HepG2 (cell line): Measurements from ENCODE around the gene SLC20A1. TPM values are rescaled to one million over a fixed set of nuclear protein-coding genes. Genes with fewer than 3 reads are reported as not detected.

Experiments
- CHD2 ChIP-seq: IDR thresholded peaks from 2 replicates; pipeline ENCODE4 v1.6.1; 2011; ENCODE audit warnings: low read depth, low read length, improper control_type of control experiment
- FLYWCH1 ChIP-seq: sonication (generic); formaldehyde crosslinking; IDR thresholded peaks from 2 replicates; pipeline ENCODE4 v1.8.1; 2023; ENCODE audit warnings: mild to moderate bottlenecking, missing genetic modification reagents
- GATA4 ChIP-seq: sonication (generic); IDR thresholded peaks from 2 replicates; pipeline ENCODE4 v1.6.1; 2016; ENCODE audit warnings: antibody characterized with exemption, low read depth, borderline replicate concordance
- GZF1 ChIP-seq: sonication (generic); formaldehyde crosslinking; IDR thresholded peaks from 2 replicates; pipeline ENCODE4 v1.5.1; 2020; ENCODE audit warnings: mild to moderate bottlenecking, missing genetic modification reagents
- JARID2 ChIP-seq: sonication (generic); formaldehyde crosslinking; IDR thresholded peaks from 2 replicates; pipeline ENCODE4 v1.8.1; 2023; ENCODE audit warnings: missing genetic modification reagents, inconsistent platforms; ENCODE audit not compliant: insufficient replicate concordance
- KAT2B ChIP-seq: fragments of 150-350 bp; IDR thresholded peaks from 2 replicates; pipeline ENCODE4 v1.6.1; 2014; ENCODE audit warnings: low read depth, low read length, borderline replicate concordance
- KLF16 ChIP-seq, 2 experiments: sonication (generic) in 1 of 2; formaldehyde crosslinking in 1 of 2; IDR thresholded peaks; 2 replicates each; pipeline versions ENCODE4 v1.6.1 to v1.8.0; 2016 to 2023; ENCODE audit warnings: missing genetic modification reagents in 2 of 2, missing compliant biosample characterization in 1 of 2
- NFRKB ChIP-seq: fragments of 450-650 bp; IDR thresholded peaks from 2 replicates; pipeline ENCODE4 v1.6.1; 2017
- UBTF ChIP-seq: sonication (generic); formaldehyde crosslinking; IDR thresholded peaks from 2 replicates; pipeline ENCODE4 v1.4.0; 2020; ENCODE audit warnings: mild to moderate bottlenecking, missing genetic modification reagents
- ZBTB8A ChIP-seq: sonication (generic); formaldehyde crosslinking; IDR thresholded peaks from 2 replicates; pipeline ENCODE4 v1.4.0; 2020; ENCODE audit warnings: mild to moderate bottlenecking, low read depth, missing genetic modification reagents, borderline replicate concordance
- ZFYVE20 ChIP-seq: sonication (generic); formaldehyde crosslinking; IDR thresholded peaks from 2 replicates; pipeline ENCODE4 v1.8.0; 2023; ENCODE audit warnings: low read depth, mild to moderate bottlenecking, moderate library complexity, missing genetic modification reagents, borderline replicate concordance
- ZNF317 ChIP-seq: sonication (generic); formaldehyde crosslinking; IDR thresholded peaks from 2 replicates; pipeline ENCODE4 v1.5.0; 2020; ENCODE audit warnings: mild to moderate bottlenecking, missing genetic modification reagents
- ZNF430 ChIP-seq: sonication (generic); formaldehyde crosslinking; IDR thresholded peaks from 2 replicates; pipeline ENCODE4 v1.9.0; 2021; ENCODE audit warnings: mild to moderate bottlenecking, missing genetic modification reagents
- ZNF572 ChIP-seq: sonication (generic); formaldehyde crosslinking; IDR thresholded peaks from 2 replicates; pipeline ENCODE4 v1.5.1; 2020; ENCODE audit warnings: mild to moderate bottlenecking, missing genetic modification reagents
- ZNF589 ChIP-seq: sonication (generic); formaldehyde crosslinking; conservative IDR thresholded peaks from 2 replicates; pipeline ENCODE4 v1.8.0; 2022; ENCODE audit warnings: mild to moderate bottlenecking, moderate library complexity, missing genetic modification reagents
- ZNF598 ChIP-seq: sonication (generic); formaldehyde crosslinking; IDR thresholded peaks from 2 replicates; pipeline ENCODE4 v1.5.1; 2020; ENCODE audit warnings: mild to moderate bottlenecking, missing genetic modification reagents, borderline replicate concordance
- ZNF629 ChIP-seq: sonication (generic); formaldehyde crosslinking; conservative IDR thresholded peaks from 2 replicates; pipeline ENCODE4 v1.5.0; 2020; ENCODE audit warnings: missing genetic modification reagents
- ZNF883 ChIP-seq: sonication (generic); formaldehyde crosslinking; IDR thresholded peaks from 2 replicates; pipeline ENCODE4 v1.5.1; 2020; ENCODE audit warnings: mild to moderate bottlenecking, missing genetic modification reagents; ENCODE audit errors: not compliant biosample characterization
- polyA plus RNA-seq, 8 experiments: library from polyadenylated mRNA; depleted of rRNA in 3 of 8; stranded (reverse) in 7 of 8; unstranded in 1 of 8; fragments of >200 nt; fragmentation: Illumina TruSeq in 4 of 8; extraction: Trizol in 4 of 8; gene quantifications; 2 replicates each; pipeline versions ENCODE4 v1.2.1 to v1.2.3, GENCODE V29; 2011 to 2016; ENCODE audit warnings: low read depth in 4 of 8, missing spikeins in 1 of 8, mixed read lengths in 1 of 8; ENCODE audit not compliant: insufficient read depth in 1 of 8
- total RNA-seq, 5 experiments: library from RNA; depleted of rRNA; stranded (reverse); fragments of >200 nt; fragmentation: Illumina TruSeq; extraction: Trizol; gene quantifications; 2 replicates each; pipeline ENCODE4 v1.2.3, GENCODE V29; 2016; ENCODE audit warnings: low read depth in 1 of 5
- TF ChIP-seq, protein P1 (sequence below): sonication (generic); formaldehyde crosslinking; IDR thresholded peaks from 2 replicates; pipeline ENCODE4 v1.4.0; 2020; ENCODE audit warnings: mild to moderate bottlenecking, low read depth, missing genetic modification reagents
- TF ChIP-seq, protein P2 (sequence below): sonication (generic); formaldehyde crosslinking; IDR thresholded peaks from 2 replicates; pipeline ENCODE4 v1.5.0; 2020; ENCODE audit warnings: mild to moderate bottlenecking, missing genetic modification reagents

The SLC20A1 gene
- total and polyA plus RNA-seq, 2 of the 13 experiments (the other 11 are each of a cell fraction or from before 2014, with no cell fraction given), result 54.0 to 85.9 TPM

- TF ChIP-seq, protein P1, sequence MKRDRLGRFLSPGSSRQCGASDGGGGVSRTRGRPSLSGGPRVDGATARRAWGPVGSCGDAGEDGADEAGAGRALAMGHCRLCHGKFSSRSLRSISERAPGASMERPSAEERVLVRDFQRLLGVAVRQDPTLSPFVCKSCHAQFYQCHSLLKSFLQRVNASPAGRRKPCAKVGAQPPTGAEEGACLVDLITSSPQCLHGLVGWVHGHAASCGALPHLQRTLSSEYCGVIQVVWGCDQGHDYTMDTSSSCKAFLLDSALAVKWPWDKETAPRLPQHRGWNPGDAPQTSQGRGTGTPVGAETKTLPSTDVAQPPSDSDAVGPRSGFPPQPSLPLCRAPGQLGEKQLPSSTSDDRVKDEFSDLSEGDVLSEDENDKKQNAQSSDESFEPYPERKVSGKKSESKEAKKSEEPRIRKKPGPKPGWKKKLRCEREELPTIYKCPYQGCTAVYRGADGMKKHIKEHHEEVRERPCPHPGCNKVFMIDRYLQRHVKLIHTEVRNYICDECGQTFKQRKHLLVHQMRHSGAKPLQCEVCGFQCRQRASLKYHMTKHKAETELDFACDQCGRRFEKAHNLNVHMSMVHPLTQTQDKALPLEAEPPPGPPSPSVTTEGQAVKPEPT (CRISPR knock-in tag), result no peak; the same call in 1 of the 2 replicates
- TF ChIP-seq NFRKB (no peak), UBTF (peak; percentile 82), GZF1 (CRISPR knock-in tag) (peak; percentile 70), KAT2B (no peak), ZNF317 (CRISPR knock-in tag) (no peak), ZNF883 (CRISPR knock-in tag) (no peak), ZNF589 (no peak), ZNF430 (CRISPR knock-in tag) (peak; percentile 67), ZFYVE20 (CRISPR knock-in tag) (no peak), ZBTB8A (CRISPR knock-in tag) (no peak), ZNF629 (CRISPR knock-in tag) (peak; percentile 55), GATA4 (peak; percentile 32), FLYWCH1 (CRISPR knock-in tag) (no peak), JARID2 (CRISPR knock-in tag) (no peak), KLF16 (CRISPR knock-in tag; IDR thresholded peaks at IDR 0.05) (peak in 1 of 2 experiments; percentile 94; a peak in 3 of 4 replicates), ZNF598 (CRISPR knock-in tag) (no peak), ZNF572 (CRISPR knock-in tag) (0 out of 2 replicates have a peak, but pooled peaks have one; percentile 29), CHD2 (no peak)
- TF ChIP-seq, protein P2, sequence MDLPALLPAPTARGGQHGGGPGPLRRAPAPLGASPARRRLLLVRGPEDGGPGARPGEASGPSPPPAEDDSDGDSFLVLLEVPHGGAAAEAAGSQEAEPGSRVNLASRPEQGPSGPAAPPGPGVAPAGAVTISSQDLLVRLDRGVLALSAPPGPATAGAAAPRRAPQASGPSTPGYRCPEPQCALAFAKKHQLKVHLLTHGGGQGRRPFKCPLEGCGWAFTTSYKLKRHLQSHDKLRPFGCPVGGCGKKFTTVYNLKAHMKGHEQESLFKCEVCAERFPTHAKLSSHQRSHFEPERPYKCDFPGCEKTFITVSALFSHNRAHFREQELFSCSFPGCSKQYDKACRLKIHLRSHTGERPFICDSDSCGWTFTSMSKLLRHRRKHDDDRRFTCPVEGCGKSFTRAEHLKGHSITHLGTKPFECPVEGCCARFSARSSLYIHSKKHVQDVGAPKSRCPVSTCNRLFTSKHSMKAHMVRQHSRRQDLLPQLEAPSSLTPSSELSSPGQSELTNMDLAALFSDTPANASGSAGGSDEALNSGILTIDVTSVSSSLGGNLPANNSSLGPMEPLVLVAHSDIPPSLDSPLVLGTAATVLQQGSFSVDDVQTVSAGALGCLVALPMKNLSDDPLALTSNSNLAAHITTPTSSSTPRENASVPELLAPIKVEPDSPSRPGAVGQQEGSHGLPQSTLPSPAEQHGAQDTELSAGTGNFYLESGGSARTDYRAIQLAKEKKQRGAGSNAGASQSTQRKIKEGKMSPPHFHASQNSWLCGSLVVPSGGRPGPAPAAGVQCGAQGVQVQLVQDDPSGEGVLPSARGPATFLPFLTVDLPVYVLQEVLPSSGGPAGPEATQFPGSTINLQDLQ (CRISPR knock-in tag), result no peak
Observed at GRCh38 chr2:112645310-112646101, at the start of gene SLC20A1 (continued).
